GM12864 (cell line): ENCODE data around the gene FANCM.
"Not testable (repeated sequence)": the region's sequence is repeated elsewhere in the genome, so short reads cannot be mapped to it uniquely, and the experiment has no call there.

ENCODE experiments used
- DNase-seq: peaks from one replicate; pipeline ENCODE4 v3.0.0-alpha.2; 2011; ENCODE audit warnings: low read depth
- H3K4me3 ChIP-seq: 2 replicates; pipeline ENCODE4 v1.5.1; 2011; ENCODE audit warnings: mild to moderate bottlenecking, low read depth, low read length, control low read depth
- TF ChIP-seq, protein P1 (sequence below): IDR thresholded peaks from 2 replicates; pipeline ENCODE4 v1.5.1; 2011; ENCODE audit warnings: low read depth, mild to moderate bottlenecking, moderate library complexity, low read length, control low read depth, inconsistent platforms; ENCODE audit errors: missing control alignments

The FANCM gene

DNA sequence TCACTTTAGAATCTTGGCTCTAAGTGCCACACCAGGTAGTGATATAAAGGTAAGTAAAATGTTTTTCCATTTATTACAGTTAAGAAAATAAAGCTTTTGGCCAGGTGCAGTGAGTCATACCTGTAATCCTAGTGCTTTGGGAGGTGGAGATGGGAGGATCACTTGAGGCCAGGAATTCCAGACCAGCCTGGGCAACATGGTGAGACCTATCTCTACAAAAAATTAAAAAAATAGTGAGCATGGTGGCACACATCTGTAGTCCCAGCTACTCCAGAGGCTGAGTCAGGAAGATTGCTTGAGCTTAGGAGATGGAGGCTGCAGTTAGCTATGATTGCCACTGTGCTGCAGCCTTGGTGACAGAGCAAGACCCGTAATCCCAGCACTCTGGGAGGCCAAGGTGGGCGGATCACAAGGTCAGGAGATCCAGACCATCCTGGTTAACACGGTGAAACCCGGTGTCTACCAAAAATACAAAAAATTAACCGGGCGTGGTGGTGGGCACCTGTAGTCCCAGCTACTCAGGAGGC lies 5.0 kb downstream of the FANCM start:
- no peak for DNase-seq
- no peak overlapping the region for H3K4me3 ChIP-seq
- TF ChIP-seq, protein P1, sequence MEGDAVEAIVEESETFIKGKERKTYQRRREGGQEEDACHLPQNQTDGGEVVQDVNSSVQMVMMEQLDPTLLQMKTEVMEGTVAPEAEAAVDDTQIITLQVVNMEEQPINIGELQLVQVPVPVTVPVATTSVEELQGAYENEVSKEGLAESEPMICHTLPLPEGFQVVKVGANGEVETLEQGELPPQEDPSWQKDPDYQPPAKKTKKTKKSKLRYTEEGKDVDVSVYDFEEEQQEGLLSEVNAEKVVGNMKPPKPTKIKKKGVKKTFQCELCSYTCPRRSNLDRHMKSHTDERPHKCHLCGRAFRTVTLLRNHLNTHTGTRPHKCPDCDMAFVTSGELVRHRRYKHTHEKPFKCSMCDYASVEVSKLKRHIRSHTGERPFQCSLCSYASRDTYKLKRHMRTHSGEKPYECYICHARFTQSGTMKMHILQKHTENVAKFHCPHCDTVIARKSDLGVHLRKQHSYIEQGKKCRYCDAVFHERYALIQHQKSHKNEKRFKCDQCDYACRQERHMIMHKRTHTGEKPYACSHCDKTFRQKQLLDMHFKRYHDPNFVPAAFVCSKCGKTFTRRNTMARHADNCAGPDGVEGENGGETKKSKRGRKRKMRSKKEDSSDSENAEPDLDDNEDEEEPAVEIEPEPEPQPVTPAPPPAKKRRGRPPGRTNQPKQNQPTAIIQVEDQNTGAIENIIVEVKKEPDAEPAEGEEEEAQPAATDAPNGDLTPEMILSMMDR, result no peak

DNA sequence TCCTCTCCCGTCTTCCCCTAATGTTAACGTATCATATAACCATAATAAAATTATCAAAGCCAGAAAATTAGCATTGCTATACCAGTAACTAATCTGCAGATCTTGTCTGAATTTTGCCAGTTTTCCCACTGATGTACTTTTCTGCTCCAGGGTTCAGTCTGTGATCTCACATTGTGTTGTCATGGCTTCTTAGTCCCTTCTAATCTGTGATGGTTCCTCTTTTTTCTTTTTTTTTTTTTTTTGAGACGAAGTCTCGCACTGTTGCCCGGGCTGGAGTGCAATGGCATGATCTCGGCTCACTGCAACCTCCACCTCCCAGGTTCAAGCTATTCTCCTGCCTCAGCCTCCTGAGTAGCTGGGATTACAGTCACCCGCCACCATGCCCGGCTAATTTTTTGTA lies 6.4 kb downstream of the FANCM start:
- not testable (repeated sequence) for H3K4me3 ChIP-seq, DNase-seq

DNA sequence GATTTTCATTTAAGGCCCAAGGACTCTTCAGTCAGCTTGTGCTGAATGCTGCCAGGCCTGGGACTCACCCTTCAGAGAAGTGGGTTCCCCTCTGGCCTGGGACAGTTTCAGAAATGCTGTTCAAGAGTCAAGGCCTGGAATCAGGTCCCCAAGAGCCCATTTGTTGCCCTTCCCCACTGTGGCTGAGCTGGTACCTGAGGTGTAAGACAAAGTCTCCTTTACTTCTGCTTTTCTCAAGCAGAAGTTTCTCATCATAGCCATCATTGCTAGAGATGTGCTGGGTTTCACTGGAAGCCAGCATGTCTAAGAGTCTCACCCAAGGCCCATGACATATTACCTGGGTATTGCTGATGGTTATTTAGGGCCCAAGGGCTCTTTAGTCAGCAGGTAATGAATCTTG lies 8.9 kb downstream of the FANCM start:
- TF ChIP-seq, protein P1, result no peak
- no peak for DNase-seq
- no peak overlapping the region for H3K4me3 ChIP-seq

DNA sequence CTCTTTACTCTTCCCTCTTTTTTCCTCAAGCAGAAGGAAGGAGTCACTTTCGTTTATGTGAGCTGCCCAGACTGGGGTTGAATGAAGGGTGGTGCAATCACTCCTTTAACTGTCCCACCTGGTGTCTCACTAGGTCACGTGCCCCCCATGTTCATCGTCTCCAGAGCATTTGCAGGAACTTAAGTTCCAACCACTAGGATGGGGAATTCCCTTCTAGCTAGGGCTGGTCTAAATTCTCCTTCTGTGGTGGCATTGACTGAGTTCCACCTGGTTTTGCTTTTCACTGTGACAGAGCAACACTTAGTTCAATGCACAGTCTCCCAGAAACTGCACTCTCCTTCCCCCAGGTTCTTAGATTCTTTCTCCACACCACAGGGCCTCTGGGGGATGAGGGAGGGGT lies 9.5 kb downstream of the FANCM start:
- DNase-seq, result no peak
- TF ChIP-seq, protein P1, result no peak
- H3K4me3 ChIP-seq, result no peak overlapping the region

DNA sequence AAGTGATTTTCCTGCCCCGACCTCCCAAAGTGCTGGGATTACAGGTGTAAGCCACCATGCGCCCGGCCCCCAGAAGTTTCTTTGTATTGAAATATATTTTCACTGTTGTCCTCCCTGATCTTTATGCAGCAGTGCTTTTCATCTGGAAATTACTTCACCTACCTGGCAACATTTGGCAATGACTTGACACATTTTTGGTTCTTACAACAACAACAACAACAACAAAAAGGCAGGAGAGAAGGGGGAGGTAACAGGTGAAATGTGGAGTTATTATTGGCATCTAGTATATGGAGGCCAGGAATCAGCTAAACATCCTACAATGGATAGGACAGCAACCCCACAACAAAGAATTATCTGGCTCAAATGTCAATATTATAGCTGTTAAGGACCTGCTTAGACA lies 13.9 kb downstream of the FANCM start:
- TF ChIP-seq, protein P1, result no peak
- no peak for DNase-seq
- no peak overlapping the region for H3K4me3 ChIP-seq

DNA sequence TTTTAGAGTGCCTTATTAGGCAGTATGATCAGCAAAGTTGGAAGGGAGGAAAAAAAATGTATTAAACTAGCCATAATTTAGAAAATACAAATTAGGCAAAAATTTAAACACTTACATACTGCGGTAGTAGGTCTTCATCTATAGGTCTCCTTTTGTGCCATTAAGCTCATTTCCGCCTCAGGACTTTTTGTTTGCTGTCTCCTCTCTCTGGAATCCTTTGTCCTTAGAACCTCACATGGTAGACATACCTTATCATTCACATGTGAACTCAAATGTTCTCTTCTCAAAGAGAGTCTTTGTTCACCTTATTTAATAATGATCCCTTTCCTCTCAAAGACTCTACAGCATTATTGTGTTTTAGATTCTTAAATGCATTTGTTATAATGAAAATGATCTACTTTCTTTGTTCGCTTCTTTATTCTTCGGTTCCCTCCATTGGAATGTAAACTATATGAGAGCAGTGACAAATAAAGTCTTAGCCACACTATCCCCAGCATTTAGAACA lies 14.7 kb downstream of the FANCM start:
- no peak overlapping the region for H3K4me3 ChIP-seq
- TF ChIP-seq, protein P1, result no peak
- no peak for DNase-seq

DNA sequence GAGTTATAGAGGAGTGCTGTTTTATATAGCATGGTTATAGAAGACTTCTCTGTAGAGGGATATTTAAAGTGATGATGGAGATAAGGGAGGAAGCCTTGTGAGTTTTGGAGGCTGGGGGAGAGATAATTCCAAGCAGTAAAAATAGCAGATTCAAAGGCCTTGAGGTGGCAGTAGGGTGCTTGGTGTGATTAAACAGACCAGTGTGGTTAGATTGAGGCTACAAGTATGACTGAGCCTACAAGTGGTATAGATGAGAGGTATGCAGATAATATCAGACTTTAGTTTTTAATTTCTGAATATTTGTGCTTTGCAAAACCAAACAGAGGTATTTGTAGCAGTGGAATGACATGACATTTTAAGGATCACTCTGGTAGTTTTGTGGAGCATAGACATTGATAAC lies 20.3 kb downstream of the FANCM start:
- DNase-seq, result no peak
- TF ChIP-seq, protein P1, result no peak
- H3K4me3 ChIP-seq, result no peak overlapping the region
